GM23338 (cell line): ENCODE measurements around the gene RBL1.

Experiments used
- CTCF ChIP-seq, 2 experiments: fragments of 200-600 bp in 1 of 2; sonication (generic) in 1 of 2; conservative IDR thresholded peaks; 2 replicates each; pipeline versions ENCODE4 v1.5.1 to v1.6.1; 2016 to 2017; ENCODE audit warnings: antibody characterized with exemption in 2 of 2, low read depth in 2 of 2, mild to moderate bottlenecking in 2 of 2, moderate library complexity in 1 of 2
- EZH2 ChIP-seq: fragments of 200-600 bp; sonication (generic); IDR thresholded peaks from one replicate; pipeline ENCODE4 v1.8.0; 2017; ENCODE audit warnings: antibody characterized with exemption, mild to moderate bottlenecking, low read depth; ENCODE audit not compliant: unreplicated experiment
- EZH2phosphoT487 ChIP-seq: fragments of 200-600 bp; sonication (generic); IDR thresholded peaks from one replicate; pipeline ENCODE4 v1.8.1; 2018; ENCODE audit warnings: antibody characterized with exemption; ENCODE audit not compliant: unreplicated experiment
- NANOG ChIP-seq: IDR thresholded peaks from 2 replicates; pipeline ENCODE4 v1.6.1; 2016; ENCODE audit warnings: antibody characterized with exemption, borderline replicate concordance
- POLR2AphosphoS5 ChIP-seq: IDR thresholded peaks from 2 replicates; pipeline ENCODE4 v1.6.1; 2016; ENCODE audit warnings: antibody characterized with exemption, low read depth
- REST ChIP-seq: IDR thresholded peaks from one replicate; pipeline ENCODE4 v1.6.1; 2018; ENCODE audit warnings: antibody characterized with exemption; ENCODE audit not compliant: unreplicated experiment
- ZNF114 ChIP-seq: fragments of 250-450 bp; sonication (Bioruptor Pico); IDR thresholded peaks from 2 replicates; pipeline ENCODE4 v1.5.0; 2020; ENCODE audit warnings: mild to moderate bottlenecking, moderate library complexity

DNA sequence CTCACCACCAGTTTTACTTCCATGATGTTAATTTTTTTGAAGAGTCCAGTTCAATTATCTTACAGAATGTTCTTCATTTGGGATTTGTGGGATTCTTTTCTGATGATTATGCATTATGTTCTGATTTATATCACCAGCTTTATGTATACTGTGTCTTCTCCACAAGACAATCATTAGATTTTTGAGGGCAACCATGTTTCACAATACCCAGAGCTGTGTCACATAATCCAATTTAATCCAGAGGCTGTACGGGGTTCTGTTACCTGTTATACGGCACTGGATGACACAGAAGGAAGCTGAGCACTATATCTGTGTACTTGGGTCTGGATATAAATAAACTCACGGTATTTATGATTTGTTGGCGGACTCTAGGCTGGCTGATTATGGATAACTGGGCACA lies 41.8 kb upstream of the RBL1 start:
- TF ChIP-seq CTCF (conservative IDR thresholded peaks at IDR 0.05; ENCODE audit: low read depth in 2 of 2) (no peak), REST (no peak), NANOG (no peak), POLR2AphosphoS5 (no peak), ZNF114 (CRISPR knock-in tag) (no peak), EZH2phosphoT487 (no peak), EZH2 (no peak)
